HepG2 (cell line): ENCODE measurements around the gene SUMO4. TPM values are rescaled to one million over a fixed set of nuclear protein-coding genes. Genes with fewer than 3 reads are reported as not detected.

Experiments used
- ATAC-seq: fragments of 200-7000 bp; cut with Tn5 transposase; 3 replicates; pipeline ENCODE4 v1.9.1; 2020; ENCODE audit warnings: mild to moderate bottlenecking, moderate library complexity
- BruUV-seq: library from RNA; stranded (reverse); fragments of 400-500 nt; replicated peaks from 2 replicates; lab custom pipeline; 2021; lab: Mats Ljungman, UMichigan
- CTCF ChIA-PET: fragments of 300-600 bp; formaldehyde crosslinking; extraction: SDS; loops from one replicate; lab custom pipeline; 2021; ENCODE audit warnings: low total read pairs, inconsistent platforms, low intra/inter-chr PET ratio; lab: Yijun Ruan, JAX
- POLR2A ChIA-PET: fragments of 350-600 bp; sonication (Branson Sonifier 250); formaldehyde crosslinking; loops from one replicate; lab custom pipeline; 2020; ENCODE audit warnings: antibody characterized with exemption, inconsistent platforms; lab: Yijun Ruan, JAX
- DNase-seq: peaks from one replicate; pipeline ENCODE4 v3.0.0-alpha.2; 2015; ENCODE audit warnings: low spot score
- FAIRE-seq: peaks from 3 replicates; lab custom pipeline; 2011; peaks lifted over from hg19 to GRCh38; lab: Jason Lieb, UNC
- H2AFZ ChIP-seq: one replicate; pipeline ENCODE4 v1.6.1; 2011; ENCODE audit warnings: low read length, inconsistent platforms
- H3K27ac ChIP-seq: fragments of 300-600 bp; 3 replicates; pipeline ENCODE4 v1.8.0; 2011; ENCODE audit warnings: mixed run types, mild to moderate bottlenecking, mixed read lengths, low read length, inconsistent platforms; ENCODE audit not compliant: insufficient read depth; ENCODE audit errors: extremely low read length
- H3K27me3 ChIP-seq, 2 experiments: fragments of 200-600 bp in 1 of 2; 2 replicates in 1 of 2; 3 replicates in 1 of 2; pipeline versions ENCODE4 v1.6.0 to v1.8.0; 2011; ENCODE audit warnings: low read length in 2 of 2, mild to moderate bottlenecking in 2 of 2, moderate library complexity in 2 of 2, inconsistent platforms in 1 of 2; ENCODE audit not compliant: insufficient read depth in 2 of 2, control insufficient read depth in 1 of 2
- H3K36me3 ChIP-seq, 2 experiments: fragments of 200-600 bp in 1 of 2; replicated peaks in 1 of 2; 2 replicates in 1 of 2; 3 replicates in 1 of 2; pipeline versions ENCODE4 v1.5.1 to v1.8.0; 2011; ENCODE audit warnings: low read length in 2 of 2, inconsistent platforms in 1 of 2; ENCODE audit not compliant: insufficient read depth in 2 of 2, control insufficient read depth in 1 of 2
- H3K4me1 ChIP-seq: 2 replicates; pipeline ENCODE4 v1.5.1; 2012; ENCODE audit warnings: low read length, inconsistent platforms; ENCODE audit not compliant: insufficient read depth
- H3K4me2 ChIP-seq: 2 replicates; pipeline ENCODE4 v1.6.0; 2011; ENCODE audit warnings: low read depth, low read length, inconsistent platforms
- H3K4me3 ChIP-seq, 3 experiments: fragments of 200-600 bp in 1 of 3; sonication (generic), shearing (Covaris generic) in 1 of 3; replicated peaks in 1 of 3; 2 replicates each; pipeline ENCODE4 v1.5.1; 2011 to 2016; ENCODE audit warnings: low read length in 3 of 3, inconsistent platforms in 2 of 3, low read depth in 2 of 3, mild to moderate bottlenecking in 2 of 3, control low read depth in 1 of 3, mixed read lengths in 1 of 3; ENCODE audit not compliant: insufficient read depth in 1 of 3
- H3K79me2 ChIP-seq: one replicate; pipeline ENCODE4 v1.6.1; 2011; ENCODE audit warnings: low read length, inconsistent platforms; ENCODE audit not compliant: insufficient read depth
- H3K9ac ChIP-seq: 2 replicates; pipeline ENCODE4 v1.6.0; 2011; ENCODE audit warnings: mild to moderate bottlenecking, low read depth, low read length, inconsistent platforms; ENCODE audit not compliant: insufficient read depth
- H3K9me3 ChIP-seq: 2 replicates; pipeline ENCODE4 v1.5.1; 2012; ENCODE audit warnings: mild to moderate bottlenecking, low read length
- H4K20me1 ChIP-seq: 2 replicates; pipeline ENCODE4 v1.6.0; 2011; ENCODE audit warnings: inconsistent platforms, mild to moderate bottlenecking, low read length, moderate library complexity; ENCODE audit not compliant: insufficient read depth
- ATM ChIP-seq: fragments of 450-650 bp; IDR thresholded peaks from 2 replicates; pipeline ENCODE4 v1.7.1; 2017; ENCODE audit warnings: mild to moderate bottlenecking, borderline replicate concordance
- CSRNP2 ChIP-seq: sonication (generic); formaldehyde crosslinking; conservative IDR thresholded peaks from 2 replicates; pipeline ENCODE4 v1.8.0; 2022; ENCODE audit warnings: low read depth, missing genetic modification reagents
- E2F2 ChIP-seq: sonication (generic); formaldehyde crosslinking; IDR thresholded peaks from 2 replicates; pipeline ENCODE4 v1.4.0; 2020; ENCODE audit warnings: missing genetic modification reagents, borderline replicate concordance
- GLI4 ChIP-seq: sonication (generic); formaldehyde crosslinking; IDR thresholded peaks from 2 replicates; pipeline ENCODE4 v1.5.1; 2020; ENCODE audit warnings: missing genetic modification reagents, mild to moderate bottlenecking, moderate library complexity, borderline replicate concordance
- HINFP ChIP-seq: sonication (generic); formaldehyde crosslinking; IDR thresholded peaks from 2 replicates; pipeline ENCODE4 v1.4.0; 2020; ENCODE audit warnings: low read depth, mild to moderate bottlenecking, missing genetic modification reagents
- KAT8 ChIP-seq: IDR thresholded peaks from 2 replicates; pipeline ENCODE4 v1.6.1; 2016; ENCODE audit warnings: missing genetic modification reagents, missing compliant biosample characterization
- MTA3 ChIP-seq: sonication (generic); formaldehyde crosslinking; IDR thresholded peaks from 2 replicates; pipeline ENCODE4 v1.4.0; 2020; ENCODE audit warnings: missing genetic modification reagents
- MXD1 ChIP-seq: sonication (generic); formaldehyde crosslinking; IDR thresholded peaks from 2 replicates; pipeline ENCODE4 v1.4.0; 2020; ENCODE audit warnings: mild to moderate bottlenecking, missing genetic modification reagents
- PRMT3 ChIP-seq: sonication (generic); formaldehyde crosslinking; IDR thresholded peaks from 2 replicates; pipeline ENCODE4 v1.8.1; 2022; ENCODE audit warnings: low read depth, mild to moderate bottlenecking, moderate library complexity, missing genetic modification reagents, borderline replicate concordance
- ZBTB3 ChIP-seq: sonication (generic); formaldehyde crosslinking; IDR thresholded peaks from 2 replicates; pipeline ENCODE4 v1.4.0; 2020; ENCODE audit warnings: low read depth, mild to moderate bottlenecking, moderate library complexity, missing genetic modification reagents, borderline replicate concordance
- ZBTB7B ChIP-seq: sonication (generic); formaldehyde crosslinking; IDR thresholded peaks from 2 replicates; pipeline ENCODE4 v1.4.0; 2020; ENCODE audit warnings: missing genetic modification reagents
- ZNF616 ChIP-seq: sonication (generic); formaldehyde crosslinking; IDR thresholded peaks from 2 replicates; pipeline ENCODE4 v1.5.0; 2020; ENCODE audit warnings: low read depth, mild to moderate bottlenecking, missing genetic modification reagents
- ZNF7 ChIP-seq: IDR thresholded peaks from 2 replicates; pipeline ENCODE4 v1.6.1; 2016; ENCODE audit warnings: missing biosample characterization, missing genetic modification reagents
- ZNF710 ChIP-seq: sonication (generic); formaldehyde crosslinking; IDR thresholded peaks from 2 replicates; pipeline ENCODE4 v1.5.0; 2020; ENCODE audit warnings: mild to moderate bottlenecking, missing genetic modification reagents, borderline replicate concordance
- WGBS: methylation state at CpG from one replicate; pipeline ENCODE4 v1.1.6; 2017; ENCODE audit warnings: low lambda C conversion rate; 5-methylcytosine and 5-hydroxymethylcytosine counted together
- in situ Hi-C: cut with HindIII; loops from 2 replicates; pipeline ENCODE4 v1.10.0; 2017; ENCODE audit warnings: low pct_unique_long_range_greater_than_20kb; ENCODE audit not compliant: extremely low pct_ligation_motif_present
- intact Hi-C: fragments of 100-400 bp; cut with micrococcal nuclease; formaldehyde crosslinking; loops from one replicate; pipeline ENCODE4 v1.10.0; 2022; ENCODE audit not compliant: unreplicated experiment
- polyA plus RNA-seq, 8 experiments: library from polyadenylated mRNA; depleted of rRNA in 3 of 8; stranded (reverse) in 7 of 8; unstranded in 1 of 8; fragments of >200 nt; fragmentation: Illumina TruSeq in 4 of 8; extraction: Trizol in 4 of 8; gene quantifications; 2 replicates each; pipeline versions ENCODE4 v1.2.1 to v1.2.3, GENCODE V29; 2011 to 2016; ENCODE audit warnings: low read depth in 4 of 8, missing spikeins in 1 of 8, mixed read lengths in 1 of 8; ENCODE audit not compliant: insufficient read depth in 1 of 8
- total RNA-seq, 5 experiments: library from RNA; depleted of rRNA; stranded (reverse); fragments of >200 nt; fragmentation: Illumina TruSeq; extraction: Trizol; gene quantifications; 2 replicates each; pipeline ENCODE4 v1.2.3, GENCODE V29; 2016; ENCODE audit warnings: low read depth in 1 of 5

Gene SUMO4
- total and polyA plus RNA-seq, 2 of the 13 experiments (the other 11 are each of a cell fraction or from before 2014, with no cell fraction given), result 0.22 to 1.2 TPM

GRCh38 chr6:149362289-149362688 is 37.8 kb upstream of the SUMO4 start:
- FAIRE-seq, result no peak
- Histone ChIP-seq H4K20me1 (peaks cover 16% of the 10 kb centered on the region), H3K4me3 (no peak overlapping the region), H3K4me2 (no peak overlapping the region), H3K9me3 (no peaks in the 10 kb centered on the region), H3K9ac (no peak overlapping the region), H3K36me3 (no peaks in the 10 kb centered on the region; a peak in 1 of 5 replicates), H2AFZ (no peak overlapping the region), H3K79me2 (peaks cover 78% of the 10 kb centered on the region), H3K27ac (no peak overlapping the region), H3K4me1 (peaks cover 13% of the 10 kb centered on the region), H3K27me3 (no peaks in the 10 kb centered on the region)
- no peak for DNase-seq
- ATAC-seq, result no peak
- WGBS, result 97% methylated on average over 5 of the region's 5 CpGs
- no peak for TF ChIP-seq KAT8
- TF ChIP-seq HINFP (CRISPR knock-in tag), result no peak
- no peak for TF ChIP-seq ZBTB3 (CRISPR knock-in tag)
- TF ChIP-seq ZBTB7B (CRISPR knock-in tag), result no peak
- no peak for TF ChIP-seq CSRNP2 (CRISPR knock-in tag)
- no peak for TF ChIP-seq ZNF710
- no peak for TF ChIP-seq ZNF616 (CRISPR knock-in tag)
- no peak for TF ChIP-seq E2F2 (CRISPR knock-in tag)
- no peak for TF ChIP-seq ZNF7 (CRISPR knock-in tag)
- no peak for TF ChIP-seq MTA3 (CRISPR knock-in tag)
- no peak for TF ChIP-seq GLI4 (CRISPR knock-in tag)
- no peak for TF ChIP-seq PRMT3 (CRISPR knock-in tag)
- TF ChIP-seq ATM, result no peak
- no peak for TF ChIP-seq MXD1 (CRISPR knock-in tag)
- intact Hi-C loops (no loop called here), in situ Hi-C loops (no loop called here)
- BruUV-seq, result no TSS peak
- ChIA-PET CTCF (no interaction called here), POLR2A (no interaction called here)
